NCI-H2029 treated with DMSO at 0.1 percent for 48 hours (cell line): Measurements from ENCODE around the gene TMEM37.
"Not testable (repeated sequence)": the region's sequence is repeated elsewhere in the genome, so short reads cannot be mapped to it uniquely, and the experiment has no call there.

Source experiments
- DNase-seq: peaks from one replicate; lab custom pipeline; 2025; lab: John Stamatoyannopoulos, UW

TMEM37 gene, protein sequence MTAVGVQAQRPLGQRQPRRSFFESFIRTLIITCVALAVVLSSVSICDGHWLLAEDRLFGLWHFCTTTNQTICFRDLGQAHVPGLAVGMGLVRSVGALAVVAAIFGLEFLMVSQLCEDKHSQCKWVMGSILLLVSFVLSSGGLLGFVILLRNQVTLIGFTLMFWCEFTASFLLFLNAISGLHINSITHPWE

DNA sequence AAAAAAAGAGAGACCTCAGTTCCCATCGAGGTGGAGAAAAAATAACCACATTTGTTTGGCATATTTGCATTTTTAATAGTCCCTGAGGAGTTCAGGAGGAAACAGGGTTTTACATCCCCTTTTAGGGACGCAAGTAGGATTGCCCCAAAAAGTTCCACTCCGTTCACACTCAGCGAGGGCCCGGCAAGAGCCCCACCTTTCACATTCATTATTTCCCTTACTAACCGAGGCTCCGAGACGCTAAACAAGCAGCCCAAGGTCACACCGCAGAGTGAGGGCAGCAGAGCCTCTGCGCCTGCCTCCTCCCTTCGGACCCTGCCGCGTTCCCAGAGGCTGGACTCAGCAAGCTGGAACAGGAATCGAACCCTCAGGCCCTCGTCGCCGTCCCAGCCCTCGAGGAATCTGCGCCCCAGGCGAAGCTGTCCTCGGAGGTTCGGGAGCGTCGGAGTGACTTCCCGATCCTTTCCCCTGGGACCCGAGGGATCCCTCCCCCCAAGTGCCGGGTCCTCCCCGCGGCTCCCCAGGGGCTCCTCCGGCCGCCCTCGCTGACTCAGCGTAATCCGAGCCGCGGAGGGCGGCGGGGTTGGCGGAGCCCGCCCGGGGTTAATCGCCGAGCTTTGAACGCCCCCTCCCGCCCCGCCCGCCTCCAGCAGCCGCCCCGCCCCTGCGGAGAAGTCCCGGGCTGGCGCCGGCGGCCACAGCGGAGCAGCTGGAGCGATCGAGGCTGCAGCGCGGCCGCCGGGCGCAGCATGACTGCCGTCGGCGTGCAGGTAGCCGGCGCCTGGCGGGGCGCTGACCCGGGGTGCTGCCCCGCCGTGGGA lies at the start of gene TMEM37:
TSS of gene TMEM37 (plus strand) at position 700 of the 821 bp plus-strand sequence. CDS start at position 750, 50 bp downstream.
- DNase-seq = no peak

DNA sequence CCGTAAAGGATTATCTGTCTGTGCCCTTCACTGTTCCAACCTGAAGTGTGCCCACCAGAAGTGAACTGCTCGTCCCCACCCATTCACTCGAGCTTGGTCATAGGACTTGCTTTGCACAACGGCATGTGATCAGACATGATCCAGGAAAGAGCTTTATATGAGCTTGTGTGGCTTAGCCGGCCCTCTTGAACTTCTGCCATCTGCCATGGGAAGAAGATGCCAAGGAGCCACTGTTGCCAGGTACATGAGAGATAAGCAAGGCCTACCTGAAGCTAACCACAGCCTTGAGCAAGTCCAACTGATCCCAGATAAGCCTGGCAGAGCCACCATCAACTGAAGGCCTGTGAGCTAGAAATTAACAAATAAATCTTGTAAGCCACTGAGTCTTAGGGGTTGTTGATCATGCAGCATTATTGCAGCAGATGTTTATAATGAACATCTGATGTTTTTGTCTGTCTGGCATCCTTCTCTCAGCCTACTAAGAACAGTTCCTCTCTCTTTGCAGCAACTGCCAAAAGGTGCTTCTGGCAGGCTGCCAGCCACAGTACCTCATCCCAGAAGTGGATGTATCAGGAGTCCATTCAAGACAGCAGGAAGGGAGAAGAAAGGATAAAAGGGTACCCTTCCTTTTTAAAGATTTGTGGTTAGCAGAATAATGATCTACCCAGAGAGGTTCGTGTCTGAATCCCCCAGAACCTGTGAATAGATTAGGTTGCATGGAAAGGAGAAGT lies 48.1 kb upstream of the TMEM37 start:
- DNase-seq = peak; percentile 11

DNA sequence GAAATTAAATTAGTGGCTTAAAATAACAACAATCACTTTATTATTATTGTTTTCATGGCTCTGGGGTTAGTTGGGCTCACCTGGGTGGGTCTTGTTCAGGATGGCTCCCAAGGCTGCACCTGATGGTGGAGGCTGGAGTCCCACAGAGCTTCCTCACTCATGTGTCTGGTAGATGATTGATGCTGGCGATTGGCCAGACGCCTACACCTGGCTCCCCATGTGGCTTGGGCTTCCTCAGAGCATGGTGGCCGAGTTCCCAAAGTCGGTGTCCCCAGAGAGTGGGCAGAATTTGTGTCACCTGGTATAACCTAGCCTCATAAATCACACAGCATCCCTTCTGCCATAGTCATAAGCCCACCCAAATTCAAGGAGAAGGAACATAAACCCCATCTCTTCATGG lies 46.7 kb upstream of the TMEM37 start:
- DNase-seq = no peak

DNA sequence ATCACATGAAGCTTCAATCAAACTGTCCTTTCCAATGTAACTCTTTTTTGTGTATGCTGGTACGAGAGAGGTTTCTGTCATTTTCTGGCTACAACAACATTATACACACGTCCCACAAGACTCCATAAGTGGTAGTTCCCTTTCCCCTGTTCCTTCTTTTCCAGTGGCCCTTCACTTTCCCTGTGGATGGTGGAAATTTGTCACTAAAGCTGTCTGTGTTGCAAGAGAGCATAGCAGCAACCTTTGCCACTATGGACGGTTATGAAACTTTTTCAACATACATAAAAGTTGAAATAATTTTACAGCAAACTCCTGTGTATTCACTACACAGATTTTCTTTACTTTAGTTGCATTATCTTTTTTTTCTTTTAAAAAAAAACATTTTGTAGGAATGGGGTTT lies 46.2 kb upstream of the TMEM37 start:
- DNase-seq = no peak

DNA sequence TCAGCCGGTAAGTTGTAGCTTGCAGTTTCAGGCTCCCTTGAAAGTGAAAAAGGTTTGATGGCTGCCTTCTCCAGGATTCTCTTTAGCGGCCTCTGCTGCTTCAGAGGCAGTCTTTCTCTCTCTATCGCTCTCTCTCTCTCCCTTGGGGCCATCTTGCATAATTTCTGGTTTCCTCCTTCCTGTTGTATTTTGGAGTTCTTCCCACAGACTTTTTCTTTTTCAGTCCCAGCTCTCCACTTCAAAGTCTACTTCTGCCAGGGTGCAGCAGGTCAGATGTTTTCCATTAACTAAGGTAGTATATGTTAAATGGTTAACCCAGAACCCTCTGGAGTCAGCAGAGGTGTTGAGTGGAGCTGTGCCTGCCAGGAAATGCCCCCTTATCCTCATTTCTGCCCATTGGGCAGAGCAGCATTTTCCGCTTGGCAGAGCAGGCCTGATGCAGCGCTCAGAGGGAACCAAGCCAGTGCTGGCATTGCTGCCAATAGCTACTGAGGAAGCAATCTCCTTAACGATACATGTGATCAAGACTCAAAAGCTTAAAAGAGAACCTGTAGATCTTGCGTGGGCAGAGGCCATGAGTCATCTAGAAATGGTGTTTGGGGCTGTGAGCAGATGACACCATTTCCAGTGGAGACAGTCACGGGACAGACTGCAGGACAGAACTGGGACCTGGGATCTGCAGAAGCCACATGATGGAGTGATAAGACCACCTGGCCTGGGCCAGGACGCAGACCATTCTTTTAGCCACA lies 44.1 kb upstream of the TMEM37 start:
- DNase-seq = peak; percentile 9

DNA sequence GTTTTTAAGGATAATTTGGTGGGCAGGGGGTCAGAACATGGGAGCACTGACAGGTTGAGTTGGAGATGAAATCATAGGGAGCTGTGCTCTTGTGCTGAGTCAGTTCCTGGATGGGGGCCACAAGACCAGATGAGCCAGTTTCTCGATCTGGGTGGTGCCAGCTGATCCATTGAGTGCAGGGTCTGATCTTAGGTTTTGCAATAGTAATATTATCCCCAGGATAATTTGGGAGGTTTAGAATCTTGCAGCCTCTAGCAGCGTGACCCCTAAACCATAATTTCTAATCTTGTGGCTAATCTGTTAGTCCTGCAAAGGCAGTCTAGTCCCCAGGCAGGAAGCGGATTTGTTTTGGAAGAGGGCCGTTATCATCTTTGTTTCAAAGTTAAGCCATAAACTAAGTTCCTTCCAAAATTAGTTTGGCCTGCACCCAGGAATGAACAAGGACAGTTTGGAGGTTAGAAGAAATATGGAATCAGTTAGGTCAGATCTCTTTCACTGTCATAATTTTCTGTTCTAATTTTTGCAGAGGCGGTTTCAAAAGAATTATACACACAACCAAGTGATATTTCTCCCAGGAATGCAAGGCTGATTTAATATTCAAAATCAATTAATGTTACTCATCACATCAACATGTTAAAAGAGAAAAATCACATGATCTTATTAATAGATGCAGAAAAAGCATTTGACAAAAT lies 41.9 kb upstream of the TMEM37 start:
- no peak for DNase-seq

DNA sequence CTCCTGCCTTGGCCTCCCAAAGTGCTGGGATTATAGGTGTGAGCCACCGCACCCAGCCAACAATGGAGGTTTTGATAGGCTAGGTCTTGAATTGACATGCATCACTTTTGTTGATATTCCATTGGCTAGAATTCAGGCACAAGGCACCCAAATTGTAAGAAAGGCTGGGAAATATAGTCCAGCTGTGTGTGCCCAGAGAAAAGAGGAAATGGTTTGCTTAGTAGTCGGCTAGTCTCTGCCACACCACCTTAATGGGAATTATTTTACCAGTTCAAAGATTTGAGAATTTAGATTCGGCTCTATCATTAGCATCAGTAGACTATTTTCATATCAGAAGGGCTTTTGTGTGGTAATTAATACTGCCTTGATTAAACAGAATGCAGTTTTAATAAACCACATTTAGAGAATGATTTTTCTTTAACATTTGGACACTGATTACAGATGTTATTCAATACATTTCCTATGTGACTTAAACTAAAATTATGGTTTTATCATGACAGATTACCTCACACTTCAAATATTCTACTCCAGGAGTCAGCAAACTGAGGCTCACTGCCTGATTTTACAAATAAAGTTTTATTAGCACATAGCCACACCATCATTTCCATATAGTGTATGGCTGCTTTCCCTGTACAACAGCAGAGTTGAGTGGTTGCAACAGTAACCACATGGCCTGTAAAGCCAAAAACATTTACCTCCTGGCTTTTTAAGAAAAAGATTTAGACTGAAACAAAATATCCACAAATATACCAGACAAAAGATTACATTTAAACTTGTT lies 37.5 kb upstream of the TMEM37 start:
- no peak for DNase-seq

DNA sequence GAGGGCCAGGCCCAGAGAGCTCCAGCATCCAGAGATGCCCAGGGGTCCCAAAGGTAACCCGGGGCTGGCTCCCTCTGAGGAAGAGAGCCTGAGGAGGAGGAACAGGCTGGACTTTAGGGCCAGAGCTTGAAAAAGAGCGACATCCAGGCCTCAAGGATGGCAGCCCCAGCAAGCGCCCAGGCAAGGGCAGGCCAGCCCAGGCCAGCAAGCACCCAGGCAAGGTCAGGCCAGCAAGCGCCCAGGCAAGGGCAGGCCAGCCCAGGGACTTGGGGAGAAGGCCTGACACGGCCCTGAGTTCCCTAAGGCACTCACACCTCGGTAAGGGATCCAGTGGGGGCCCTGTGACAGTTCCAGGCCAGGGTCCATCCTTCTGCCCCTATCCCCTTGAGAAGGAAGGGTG lies 34.5 kb upstream of the TMEM37 start:
- DNase-seq = no peak

DNA sequence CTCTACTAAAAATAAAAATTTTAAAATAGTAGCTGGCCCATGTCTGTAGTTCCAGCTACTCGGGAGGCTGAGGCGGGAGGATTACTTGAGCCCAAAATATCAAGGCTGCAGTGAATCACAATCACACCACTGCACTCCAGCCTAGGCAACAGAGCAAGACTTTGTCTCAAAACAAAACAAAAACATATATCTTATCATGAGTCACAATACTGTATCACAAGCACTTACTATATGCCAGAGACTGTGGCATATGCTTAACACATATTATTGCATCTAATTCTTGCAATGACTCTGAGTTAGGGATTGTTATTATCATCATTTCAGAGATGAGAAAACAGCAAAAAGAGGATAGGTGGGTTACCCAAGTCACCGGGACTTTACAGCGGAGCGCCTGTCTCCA lies 29.5 kb upstream of the TMEM37 start:
- no peak for DNase-seq

DNA sequence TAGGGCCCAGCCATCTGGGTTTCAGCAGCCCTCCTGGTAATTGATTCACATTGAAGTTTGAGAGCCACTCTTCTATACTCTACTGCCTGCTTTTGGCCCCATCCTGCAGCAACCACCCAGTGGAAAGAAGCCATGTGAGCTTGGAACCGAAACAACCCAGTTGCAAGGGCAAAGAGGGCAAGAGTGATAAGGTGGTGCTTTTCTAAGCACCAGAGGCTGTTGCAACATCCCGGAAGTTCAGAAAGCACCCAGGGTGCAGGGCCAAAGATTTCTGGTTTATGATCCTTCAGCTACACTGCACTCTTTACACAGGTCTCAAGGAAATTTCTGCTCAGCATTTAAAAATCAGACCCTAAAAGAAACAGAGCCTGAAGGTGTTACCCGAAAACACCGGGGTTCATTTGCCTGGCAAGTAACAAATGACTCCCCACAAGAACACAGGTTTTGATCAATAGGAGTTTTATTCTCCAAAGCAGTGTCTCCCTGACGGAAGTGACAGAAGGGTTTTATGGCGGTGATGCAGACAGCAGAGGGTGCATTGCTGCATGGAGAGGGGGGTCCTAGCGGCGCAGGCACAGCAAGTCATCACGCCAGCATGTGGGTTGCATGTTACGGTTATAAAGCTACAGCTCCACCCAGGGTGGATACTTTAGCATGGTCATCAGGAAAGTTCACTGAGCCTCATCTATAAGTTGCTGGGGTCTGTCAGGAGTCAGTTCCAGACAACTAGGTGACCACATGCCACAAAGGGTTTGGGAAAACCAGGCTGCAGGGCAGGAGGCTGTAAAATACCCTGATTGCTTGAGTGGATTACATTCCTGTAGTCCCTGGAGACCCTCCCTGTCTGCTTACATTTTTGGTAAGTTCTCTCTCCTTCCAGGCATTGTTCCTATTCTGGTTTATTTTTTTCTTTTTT lies 28.8 kb upstream of the TMEM37 start:
- DNase-seq = no peak

DNA sequence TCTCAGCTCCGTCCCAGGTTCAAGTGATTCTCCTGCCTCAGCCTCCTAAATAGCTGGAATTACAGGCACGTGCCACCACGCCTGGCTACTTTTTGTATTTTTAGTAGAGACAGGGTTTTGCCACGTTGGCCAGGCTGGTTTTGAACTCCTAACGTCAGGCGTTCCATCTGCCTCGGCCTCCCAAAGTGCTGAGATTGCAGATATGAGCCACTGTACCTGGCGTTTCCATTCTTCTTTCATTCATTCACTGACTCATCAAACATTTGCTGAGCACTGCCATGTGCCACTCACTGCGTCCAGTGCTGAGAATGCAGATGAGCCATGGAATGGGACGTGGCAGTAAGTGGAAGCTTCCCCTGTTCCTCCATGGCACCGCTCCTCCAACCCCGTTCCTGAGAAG lies 28.0 kb upstream of the TMEM37 start:
- DNase-seq = not testable (repeated sequence)

DNA sequence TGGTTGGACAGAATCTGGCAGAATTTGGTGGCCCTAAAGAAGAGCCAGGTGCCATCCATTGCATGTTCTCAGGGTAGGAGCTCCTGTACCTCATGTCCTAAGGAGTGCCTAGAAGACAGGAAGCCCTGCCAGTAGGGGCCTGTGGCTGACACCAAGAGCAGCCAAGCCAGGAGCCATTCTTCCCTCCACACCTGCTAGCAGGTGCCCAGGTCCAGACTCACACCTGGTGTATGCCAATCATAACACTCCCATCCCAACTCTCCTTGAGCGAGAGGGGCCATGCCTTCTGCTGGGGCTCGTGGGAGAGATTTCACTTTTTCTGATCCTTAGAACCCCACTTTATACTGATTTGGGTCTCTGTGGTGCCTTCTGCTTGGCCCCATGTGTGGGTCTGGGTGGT lies 26.5 kb upstream of the TMEM37 start:
- DNase-seq = no peak

DNA sequence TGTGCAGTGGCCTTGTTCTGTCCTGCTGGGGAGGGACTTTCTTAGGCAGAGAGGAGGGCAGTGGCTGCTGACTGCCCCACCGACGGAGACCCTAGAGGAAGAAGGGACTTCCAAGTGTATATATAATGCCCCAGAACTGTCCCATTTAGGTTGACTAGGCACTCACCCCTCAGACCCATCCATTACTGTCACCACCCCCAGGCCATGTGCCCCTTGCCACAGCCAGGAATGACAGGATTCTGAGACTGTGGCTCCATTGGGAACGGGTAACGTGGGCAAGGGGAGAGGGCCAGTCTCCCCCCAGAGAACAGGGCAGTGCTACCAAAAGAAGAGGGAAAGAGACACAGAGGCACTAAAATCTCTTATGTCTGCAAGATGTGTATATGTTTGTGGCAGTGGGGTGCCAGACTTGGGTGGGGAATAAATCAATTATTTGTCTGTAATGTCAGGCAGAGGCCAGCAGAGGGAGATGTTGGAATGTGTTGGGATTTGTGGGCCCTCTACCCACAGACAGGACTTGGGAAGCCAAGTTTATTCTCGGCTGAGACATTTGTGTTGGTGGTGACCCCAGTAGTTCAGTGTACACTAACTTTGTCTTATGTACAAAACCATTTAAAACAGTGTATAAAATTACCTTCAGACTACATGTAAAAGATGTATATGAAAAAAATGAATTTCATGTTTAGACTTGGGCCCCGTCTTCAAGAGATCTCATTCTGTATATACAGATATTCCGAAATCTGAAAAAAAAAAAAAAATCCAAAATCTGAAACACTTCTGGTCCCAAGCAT lies 24.0 kb upstream of the TMEM37 start:
- peak; percentile 68 for DNase-seq

DNA sequence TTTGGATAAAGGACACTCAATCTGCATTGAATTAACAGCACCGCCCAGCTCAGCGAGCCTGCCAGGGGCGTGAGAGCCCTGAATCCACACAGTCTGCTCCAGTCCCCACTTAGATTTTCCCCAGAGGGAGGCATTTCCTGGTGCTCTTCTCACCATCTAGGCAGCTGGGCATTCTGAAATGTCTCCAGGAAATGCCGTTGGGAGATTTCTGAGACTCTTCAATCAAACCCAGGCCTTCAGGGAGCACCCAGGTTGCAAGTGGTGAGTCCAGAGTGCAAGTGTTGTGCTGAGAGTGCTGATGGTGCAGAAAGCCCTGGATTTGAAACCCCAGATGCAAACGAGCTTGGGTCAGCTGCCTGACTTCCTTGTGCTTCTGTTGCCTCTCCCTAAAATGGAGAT lies 23.4 kb upstream of the TMEM37 start:
- peak; percentile 44 for DNase-seq

DNA sequence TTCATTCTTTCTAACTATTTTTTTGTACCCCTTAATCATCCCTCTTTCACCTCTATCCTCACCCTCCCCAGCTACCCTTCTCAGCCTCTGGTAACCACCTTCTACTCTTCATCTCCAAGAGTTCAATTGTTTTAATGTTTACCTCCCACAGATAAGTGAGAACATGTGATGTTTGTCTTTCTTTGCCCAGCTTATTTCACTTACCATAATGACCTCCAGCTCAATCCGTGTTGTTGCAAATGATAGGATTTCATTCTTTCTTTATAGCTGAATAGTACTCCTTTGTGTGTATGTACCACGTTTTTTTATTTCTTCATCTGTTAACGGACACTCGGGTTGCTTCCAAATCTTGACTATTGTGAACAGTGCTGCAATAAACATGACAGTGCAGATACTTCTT lies 22.1 kb upstream of the TMEM37 start:
- DNase-seq = peak; percentile 61

DNA sequence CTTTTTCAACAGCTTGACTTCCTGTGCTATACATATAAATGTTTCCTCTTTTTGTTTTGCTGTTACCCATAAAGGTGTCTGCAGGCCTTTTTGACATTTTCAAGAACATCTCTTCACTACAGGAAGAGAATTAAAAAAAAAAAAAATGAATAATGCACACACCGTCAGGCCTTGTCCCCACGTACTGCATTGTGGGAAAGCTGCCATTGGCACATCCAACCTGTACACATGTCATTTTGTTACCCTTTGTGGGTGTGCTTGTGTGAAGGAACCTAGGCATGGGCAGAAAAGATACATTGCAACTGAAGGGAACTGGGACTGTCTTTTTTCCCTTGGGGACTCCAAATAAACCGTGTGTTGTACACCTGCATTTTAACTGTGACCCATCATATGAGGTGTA lies 16.8 kb upstream of the TMEM37 start:
- DNase-seq = no peak

DNA sequence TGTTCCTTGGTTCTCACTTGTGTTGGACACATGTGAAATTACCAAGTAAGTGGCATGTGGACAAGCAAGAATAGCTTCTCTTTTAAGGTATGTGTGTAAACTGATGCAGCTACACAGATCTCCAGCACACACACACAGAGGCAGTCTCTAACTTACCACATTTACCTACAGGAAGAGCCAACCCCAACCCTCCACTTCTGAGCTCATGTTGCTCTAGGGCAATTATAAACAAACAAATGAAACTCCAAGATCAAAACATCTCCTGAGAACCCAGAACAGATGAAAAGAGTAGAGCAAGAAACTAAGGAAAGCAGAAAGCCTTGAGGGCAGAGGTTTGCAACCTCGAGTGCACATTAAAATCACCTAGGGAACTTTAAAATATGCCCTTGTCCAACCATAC lies 16.0 kb upstream of the TMEM37 start:
- no peak for DNase-seq

DNA sequence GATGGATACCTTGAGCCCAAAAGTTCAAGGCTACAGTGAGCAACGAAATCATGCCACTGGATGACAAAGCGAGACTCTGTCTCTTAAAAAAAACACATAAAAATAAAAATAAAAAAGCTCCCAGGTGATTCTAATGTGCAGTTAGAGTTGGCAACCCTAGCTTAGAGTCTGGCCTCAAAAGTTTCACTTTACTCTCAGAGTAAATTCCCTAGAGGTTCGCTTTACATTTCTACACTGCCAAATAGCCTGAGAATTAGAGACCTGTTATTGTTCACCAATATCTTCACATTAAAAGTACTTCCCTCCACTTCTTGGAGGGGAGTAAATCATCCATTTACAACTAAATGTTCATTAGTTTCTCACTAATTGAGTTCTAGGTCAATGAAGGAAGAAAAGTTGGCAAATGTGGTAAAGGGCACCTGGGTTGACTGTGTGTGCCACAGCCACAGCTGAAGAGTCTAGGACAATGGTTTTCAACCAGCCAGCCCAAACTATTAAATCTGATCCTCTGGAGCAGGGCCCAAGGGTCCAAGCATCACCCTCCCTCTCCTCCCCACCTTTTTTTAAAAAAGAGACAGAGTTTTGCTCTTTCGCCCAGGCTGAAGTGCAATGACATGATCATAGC lies 15.2 kb upstream of the TMEM37 start:
- DNase-seq = no peak

DNA sequence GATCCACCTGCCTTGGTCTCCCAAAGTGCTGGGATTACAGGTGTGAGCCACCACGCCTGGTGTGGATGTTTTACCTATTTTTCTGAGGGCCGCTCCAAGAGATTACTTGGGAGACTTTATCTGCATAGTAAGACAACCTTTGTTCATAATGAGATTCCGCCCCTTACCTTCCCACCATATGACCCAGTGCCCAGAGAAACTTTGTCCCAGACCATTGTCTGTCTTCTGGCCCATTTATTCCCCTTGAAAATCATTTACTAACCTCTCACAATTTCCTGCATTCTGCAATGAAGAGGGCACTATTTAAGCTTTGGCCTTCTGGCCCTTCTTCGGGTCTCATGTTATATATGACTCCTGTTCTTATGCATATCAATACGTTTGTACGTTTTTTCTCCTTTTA lies 13.7 kb upstream of the TMEM37 start:
- DNase-seq = no peak
